HPDE6-E6E7 (cell line): ENCODE results near the gene FRMPD4.
A peak's percentile ranks its signal among the peaks of the same experiment; 100 is the strongest.

Experiments
- DNase-seq: peaks from one replicate; pipeline ENCODE4 v3.0.0; 2011; ENCODE audit warnings: missing footprints; ENCODE audit errors: extremely low spot score

Gene FRMPD4

GRCh38 chrX:12301288-12301687 lies 163.0 kb downstream of the FRMPD4 start:
- no peak for DNase-seq

GRCh38 chrX:12304261-12304660 lies 166.0 kb downstream of the FRMPD4 start:
- DNase-seq, result no peak

GRCh38 chrX:12307961-12308360 lies 169.7 kb downstream of the FRMPD4 start:
- no peak for DNase-seq

- no peak for DNase-seq
Observed at GRCh38 chrX:12308420-12308819, 170.1 kb downstream of the FRMPD4 start.

GRCh38 chrX:12309040-12309743 lies 170.9 kb downstream of the FRMPD4 start:
- DNase-seq, result no peak

GRCh38 chrX:12309744-12310076 lies 171.4 kb downstream of the FRMPD4 start:
- DNase-seq, result no peak

- no peak for DNase-seq
Observed at GRCh38 chrX:12314651-12315050, 176.4 kb downstream of the FRMPD4 start.

GRCh38 chrX:12315526-12315925 lies 177.3 kb downstream of the FRMPD4 start:
- DNase-seq, result no peak

- no peak for DNase-seq
Observed at GRCh38 chrX:12319003-12319519, 180.8 kb downstream of the FRMPD4 start.

- no peak for DNase-seq
Observed at GRCh38 chrX:12319992-12320391, 181.7 kb downstream of the FRMPD4 start.

GRCh38 chrX:12322031-12322430 lies 183.8 kb downstream of the FRMPD4 start:
- no peak for DNase-seq

GRCh38 chrX:12325171-12325570 lies 186.9 kb downstream of the FRMPD4 start:
- no peak for DNase-seq

- no peak for DNase-seq
Observed at GRCh38 chrX:12327836-12328235, 189.6 kb downstream of the FRMPD4 start.

GRCh38 chrX:12329476-12329875 lies 191.2 kb downstream of the FRMPD4 start:
- DNase-seq, result no peak

GRCh38 chrX:12330841-12331240 lies 192.6 kb downstream of the FRMPD4 start:
- DNase-seq, result no peak

GRCh38 chrX:12332786-12333347 lies 194.6 kb downstream of the FRMPD4 start:
- DNase-seq, result no peak

- DNase-seq, result no peak
Observed at GRCh38 chrX:12339921-12340320, 201.6 kb downstream of the FRMPD4 start.

GRCh38 chrX:12344954-12345353 lies 206.7 kb downstream of the FRMPD4 start:
- DNase-seq, result no peak

- DNase-seq, result no peak
Observed at GRCh38 chrX:12349201-12349600, 210.9 kb downstream of the FRMPD4 start.

GRCh38 chrX:12352922-12353321 lies 214.6 kb downstream of the FRMPD4 start:
- DNase-seq, result no peak

GRCh38 chrX:12360383-12360782 lies 222.1 kb downstream of the FRMPD4 start:
- DNase-seq, result peak; percentile 13

GRCh38 chrX:12360986-12361598 lies 222.8 kb downstream of the FRMPD4 start:
- DNase-seq, result no peak

- DNase-seq, result no peak
Observed at GRCh38 chrX:12363216-12363615, 224.9 kb downstream of the FRMPD4 start.
